OCI-LY7 (cell line): ENCODE measurements around the gene TRAF2.

Experiments used
- CTCF ChIP-seq: fragments of 200-600 bp; sonication (generic); conservative IDR thresholded peaks from 2 replicates; pipeline ENCODE4 v1.5.1; 2014; ENCODE audit warnings: mild to moderate bottlenecking, antibody characterized with exemption, low read length, moderate library complexity, mixed read lengths
- EZH2phosphoT487 ChIP-seq: fragments of 200-600 bp; sonication (generic); IDR thresholded peaks from 2 replicates; pipeline ENCODE4 v1.6.1; 2018; ENCODE audit warnings: low read depth, borderline replicate concordance, mild to moderate bottlenecking, mixed run types, antibody characterized with exemption, low read length, moderate library complexity, mixed read lengths

GRCh38 chr9:136855461-136856078 lies 30.7 kb upstream of the TRAF2 start:
- TF ChIP-seq EZH2phosphoT487 (no peak), CTCF (no peak)
